GM18511 (cell line): Measurements from ENCODE around the gene SEPTIN2.
"Not testable (repeated sequence)": the region's sequence is repeated elsewhere in the genome, so short reads cannot be mapped to it uniquely, and the experiment has no call there.

Experiments used
- ATAC-seq: cut with Tn5 transposase; IDR thresholded peaks from one replicate; pipeline ENCODE4 v1.9.1; 2021; ENCODE audit warnings: mild to moderate bottlenecking, moderate library complexity; ENCODE audit not compliant: unreplicated experiment

Gene SEPTIN2

GRCh38 chr2:241349941-241350340 is 34.2 kb downstream of the SEPTIN2 start:
- ATAC-seq, result no peak

GRCh38 chr2:241350530-241350877 is 34.8 kb downstream of the SEPTIN2 start:
- ATAC-seq, result no peak

GRCh38 chr2:241350878-241351639 is 35.3 kb downstream of the SEPTIN2 start:
- no peak for ATAC-seq

GRCh38 chr2:241351640-241352031 is 35.9 kb downstream of the SEPTIN2 start:
- no peak for ATAC-seq

GRCh38 chr2:241352227-241352626 is 36.5 kb downstream of the SEPTIN2 start:
- no peak for ATAC-seq

GRCh38 chr2:241354668-241355658 is 39.2 kb downstream of the SEPTIN2 start:
- peak; percentile 39 for ATAC-seq

GRCh38 chr2:241355983-241356870 is 40.5 kb downstream of the SEPTIN2 start, which contains the start of gene FARP2:
Gene FARP2, plus strand, starts transcription at chr2:241356285. Its CDS starts 16,823 bp downstream, at chr2:241373108.
- peak; percentile 78 for ATAC-seq

- no peak for ATAC-seq
Measured at GRCh38 chr2:241356871-241357260, 41.1 kb downstream of the SEPTIN2 start.

GRCh38 chr2:241357531-241357930 is 41.8 kb downstream of the SEPTIN2 start:
- no peak for ATAC-seq

GRCh38 chr2:241358470-241358869 is 42.7 kb downstream of the SEPTIN2 start:
- ATAC-seq, result peak; percentile 50

- no peak for ATAC-seq
Measured at GRCh38 chr2:241359481-241360045, 43.8 kb downstream of the SEPTIN2 start.

GRCh38 chr2:241363426-241363825 is 47.7 kb downstream of the SEPTIN2 start:
- no peak for ATAC-seq

GRCh38 chr2:241364781-241365180 is 49.1 kb downstream of the SEPTIN2 start:
- no peak for ATAC-seq

- no peak for ATAC-seq
Measured at GRCh38 chr2:241366678-241367077, 51.0 kb downstream of the SEPTIN2 start.

GRCh38 chr2:241368643-241369042 is 52.9 kb downstream of the SEPTIN2 start:
- ATAC-seq, result no peak

GRCh38 chr2:241372361-241372992 is 56.8 kb downstream of the SEPTIN2 start:
- no peak for ATAC-seq

GRCh38 chr2:241373446-241373845 is 57.7 kb downstream of the SEPTIN2 start:
- no peak for ATAC-seq

- ATAC-seq, result not testable (repeated sequence)
Measured at GRCh38 chr2:241373906-241374305, 58.2 kb downstream of the SEPTIN2 start.

- ATAC-seq, result no peak
Measured at GRCh38 chr2:241375300-241375699, 59.6 kb downstream of the SEPTIN2 start.

- no peak for ATAC-seq
Measured at GRCh38 chr2:241376808-241377207, 61.1 kb downstream of the SEPTIN2 start.
